HepG2 (cell line): ENCODE data around the gene RARG. TPM values are rescaled to one million over a fixed set of nuclear protein-coding genes. Genes with fewer than 3 reads are reported as not detected.

Source experiments
- ARID2 ChIP-seq: sonication (generic); formaldehyde crosslinking; IDR thresholded peaks from 2 replicates; pipeline ENCODE4 v1.8.1; 2022; ENCODE audit warnings: mild to moderate bottlenecking, missing genetic modification reagents, borderline replicate concordance
- CREB1 ChIP-seq, 2 experiments: fragments of 450-650 bp in 1 of 2; IDR thresholded peaks; 2 replicates each; pipeline ENCODE4 v1.6.1; 2016 to 2017; ENCODE audit warnings: control low read depth in 1 of 2, mild to moderate bottlenecking in 1 of 2, missing compliant biosample characterization in 1 of 2, missing genetic modification characterization in 1 of 2
- FOXK1 ChIP-seq: sonication (generic); formaldehyde crosslinking; IDR thresholded peaks from 2 replicates; pipeline ENCODE4 v1.4.0; 2020; ENCODE audit warnings: low read depth, missing genetic modification reagents, borderline replicate concordance
- KDM2A ChIP-seq: sonication (generic); formaldehyde crosslinking; IDR thresholded peaks from 2 replicates; pipeline ENCODE4 v1.4.0; 2020; ENCODE audit warnings: low read depth, missing genetic modification reagents, borderline replicate concordance
- NFYB ChIP-seq: sonication (generic); formaldehyde crosslinking; IDR thresholded peaks from 2 replicates; pipeline ENCODE4 v1.4.0; 2020; ENCODE audit warnings: missing genetic modification reagents
- RERE ChIP-seq: IDR thresholded peaks from 2 replicates; pipeline ENCODE4 v1.6.1; 2016; ENCODE audit warnings: low read depth, missing genetic modification reagents, missing compliant biosample characterization
- TP53 ChIP-seq: sonication (generic); formaldehyde crosslinking; conservative IDR thresholded peaks from 2 replicates; pipeline ENCODE4 v1.4.0; 2020; ENCODE audit warnings: missing genetic modification reagents
- ZNF501 ChIP-seq: sonication (generic); formaldehyde crosslinking; IDR thresholded peaks from 2 replicates; pipeline ENCODE4 v1.5.1; 2020; ENCODE audit warnings: mild to moderate bottlenecking, moderate library complexity, missing genetic modification reagents
- polyA plus RNA-seq, 8 experiments: library from polyadenylated mRNA; depleted of rRNA in 3 of 8; stranded (reverse) in 7 of 8; unstranded in 1 of 8; fragments of >200 nt; fragmentation: Illumina TruSeq in 4 of 8; extraction: Trizol in 4 of 8; gene quantifications; 2 replicates each; pipeline versions ENCODE4 v1.2.1 to v1.2.3, GENCODE V29; 2011 to 2016; ENCODE audit warnings: low read depth in 4 of 8, missing spikeins in 1 of 8, mixed read lengths in 1 of 8; ENCODE audit not compliant: insufficient read depth in 1 of 8
- total RNA-seq, 5 experiments: library from RNA; depleted of rRNA; stranded (reverse); fragments of >200 nt; fragmentation: Illumina TruSeq; extraction: Trizol; gene quantifications; 2 replicates each; pipeline ENCODE4 v1.2.3, GENCODE V29; 2016; ENCODE audit warnings: low read depth in 1 of 5
- TF ChIP-seq, protein P1 (sequence below): sonication (generic); formaldehyde crosslinking; IDR thresholded peaks from 2 replicates; pipeline ENCODE4 v1.4.0; 2020; ENCODE audit warnings: missing genetic modification reagents
- TF ChIP-seq, protein P2 (sequence below): sonication (generic); formaldehyde crosslinking; IDR thresholded peaks from 2 replicates; pipeline ENCODE4 v1.4.0; 2020; ENCODE audit warnings: low read depth, missing genetic modification reagents
- TF ChIP-seq, protein P3 (sequence below): sonication (generic); formaldehyde crosslinking; IDR thresholded peaks from 2 replicates; pipeline ENCODE4 v1.4.0; 2020; ENCODE audit warnings: missing genetic modification reagents
- TF ChIP-seq, protein P4 (sequence below): sonication (generic); formaldehyde crosslinking; IDR thresholded peaks from 2 replicates; pipeline ENCODE4 v1.5.0; 2020; ENCODE audit warnings: missing genetic modification reagents

RARG gene
- total and polyA plus RNA-seq, 2 of the 13 experiments (the other 11 are each of a cell fraction or from before 2014, with no cell fraction given), result 0.77 to 1.5 TPM

DNA sequence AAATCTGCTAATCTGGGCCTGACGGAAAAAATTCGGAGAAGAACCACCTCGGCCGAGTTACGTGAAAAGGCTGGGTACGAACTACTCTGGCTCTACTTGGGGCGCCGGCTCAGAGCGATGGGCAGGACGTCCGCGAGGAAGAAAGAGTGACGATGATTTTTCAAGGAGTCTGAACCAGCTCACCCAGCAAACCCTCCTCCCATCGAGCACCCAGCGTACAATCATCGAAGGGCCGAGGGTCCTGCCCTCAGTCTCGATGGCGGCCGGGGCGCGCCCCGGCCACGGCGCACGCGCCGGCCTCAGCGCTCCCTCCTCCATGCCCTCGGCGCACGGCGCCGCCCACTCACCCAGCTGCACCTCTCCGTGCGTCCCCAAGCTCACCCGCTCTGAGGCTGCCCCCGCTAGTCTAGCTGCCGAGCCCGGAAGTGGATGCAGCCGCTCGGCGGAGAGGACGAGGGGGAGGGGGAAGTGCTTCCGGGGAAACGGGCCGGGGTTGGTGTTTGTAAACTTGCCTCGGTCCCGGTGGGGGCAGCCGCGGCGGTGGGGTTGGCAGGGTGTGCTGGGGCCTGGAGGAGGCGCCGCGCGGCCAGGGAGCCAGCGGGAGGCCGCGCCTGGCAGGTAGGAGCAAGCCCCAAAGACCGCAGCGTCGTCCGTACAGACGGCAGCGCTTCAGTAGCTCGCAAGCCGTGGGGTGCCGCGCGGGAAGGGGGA is 51.6 kb downstream of the RARG start, which contains the start of the genes CSAD and ZNF740 (continued):
- TF ChIP-seq ARID2 (CRISPR knock-in tag), result peak; percentile 88; the same call in 1 of the 2 replicates
- TF ChIP-seq RERE, result peak; percentile 12; the same call in 1 of the 2 replicates
- TF ChIP-seq FOXK1, result peak; percentile 94
- TF ChIP-seq KDM2A (CRISPR knock-in tag), result peak; percentile 84
- TF ChIP-seq, protein P1, sequence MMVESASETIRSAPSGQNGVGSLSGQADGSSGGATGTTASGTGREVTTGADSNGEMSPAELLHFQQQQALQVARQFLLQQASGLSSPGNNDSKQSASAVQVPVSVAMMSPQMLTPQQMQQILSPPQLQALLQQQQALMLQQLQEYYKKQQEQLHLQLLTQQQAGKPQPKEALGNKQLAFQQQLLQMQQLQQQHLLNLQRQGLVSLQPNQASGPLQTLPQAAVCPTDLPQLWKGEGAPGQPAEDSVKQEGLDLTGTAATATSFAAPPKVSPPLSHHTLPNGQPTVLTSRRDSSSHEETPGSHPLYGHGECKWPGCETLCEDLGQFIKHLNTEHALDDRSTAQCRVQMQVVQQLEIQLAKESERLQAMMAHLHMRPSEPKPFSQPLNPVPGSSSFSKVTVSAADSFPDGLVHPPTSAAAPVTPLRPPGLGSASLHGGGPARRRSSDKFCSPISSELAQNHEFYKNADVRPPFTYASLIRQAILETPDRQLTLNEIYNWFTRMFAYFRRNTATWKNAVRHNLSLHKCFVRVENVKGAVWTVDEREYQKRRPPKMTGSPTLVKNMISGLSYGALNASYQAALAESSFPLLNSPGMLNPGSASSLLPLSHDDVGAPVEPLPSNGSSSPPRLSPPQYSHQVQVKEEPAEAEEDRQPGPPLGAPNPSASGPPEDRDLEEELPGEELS, result peak; percentile 87
- TF ChIP-seq, protein P2, sequence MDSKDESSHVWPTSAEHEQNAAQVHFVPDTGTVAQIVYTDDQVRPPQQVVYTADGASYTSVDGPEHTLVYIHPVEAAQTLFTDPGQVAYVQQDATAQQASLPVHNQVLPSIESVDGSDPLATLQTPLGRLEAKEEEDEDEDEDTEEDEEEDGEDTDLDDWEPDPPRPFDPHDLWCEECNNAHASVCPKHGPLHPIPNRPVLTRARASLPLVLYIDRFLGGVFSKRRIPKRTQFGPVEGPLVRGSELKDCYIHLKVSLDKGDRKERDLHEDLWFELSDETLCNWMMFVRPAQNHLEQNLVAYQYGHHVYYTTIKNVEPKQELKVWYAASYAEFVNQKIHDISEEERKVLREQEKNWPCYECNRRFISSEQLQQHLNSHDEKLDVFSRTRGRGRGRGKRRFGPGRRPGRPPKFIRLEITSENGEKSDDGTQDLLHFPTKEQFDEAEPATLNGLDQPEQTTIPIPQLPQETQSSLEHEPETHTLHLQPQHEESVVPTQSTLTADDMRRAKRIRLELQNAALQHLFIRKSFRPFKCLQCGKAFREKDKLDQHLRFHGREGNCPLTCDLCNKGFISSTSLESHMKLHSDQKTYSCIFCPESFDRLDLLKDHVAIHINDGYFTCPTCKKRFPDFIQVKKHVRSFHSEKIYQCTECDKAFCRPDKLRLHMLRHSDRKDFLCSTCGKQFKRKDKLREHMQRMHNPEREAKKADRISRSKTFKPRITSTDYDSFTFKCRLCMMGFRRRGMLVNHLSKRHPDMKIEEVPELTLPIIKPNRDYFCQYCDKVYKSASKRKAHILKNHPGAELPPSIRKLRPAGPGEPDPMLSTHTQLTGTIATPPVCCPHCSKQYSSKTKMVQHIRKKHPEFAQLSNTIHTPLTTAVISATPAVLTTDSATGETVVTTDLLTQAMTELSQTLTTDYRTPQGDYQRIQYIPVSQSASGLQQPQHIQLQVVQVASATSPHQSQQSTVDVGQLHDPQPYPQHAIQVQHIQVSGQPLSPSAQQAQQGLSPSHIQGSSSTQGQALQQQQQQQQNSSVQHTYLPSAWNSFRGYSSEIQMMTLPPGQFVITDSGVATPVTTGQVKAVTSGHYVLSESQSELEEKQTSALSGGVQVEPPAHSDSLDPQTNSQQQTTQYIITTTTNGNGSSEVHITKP (CRISPR knock-in tag), result peak; percentile 67; the same call in 1 of the 2 replicates
- peak; percentile 26; the same call in 1 of the 2 replicates for TF ChIP-seq NFYB (CRISPR knock-in tag)
- TF ChIP-seq CREB1 (IDR thresholded peaks at IDR 0.05), result 0 out of 2 replicates have a peak, but pooled peaks have one; percentile 2
- TF ChIP-seq CREB1 (CRISPR knock-in tag; IDR thresholded peaks at IDR 0.05), result no peak
- no peak for TF ChIP-seq TP53 (CRISPR knock-in tag)
- peak; percentile 79 for TF ChIP-seq ZNF501 (CRISPR knock-in tag)
- TF ChIP-seq, protein P3, sequence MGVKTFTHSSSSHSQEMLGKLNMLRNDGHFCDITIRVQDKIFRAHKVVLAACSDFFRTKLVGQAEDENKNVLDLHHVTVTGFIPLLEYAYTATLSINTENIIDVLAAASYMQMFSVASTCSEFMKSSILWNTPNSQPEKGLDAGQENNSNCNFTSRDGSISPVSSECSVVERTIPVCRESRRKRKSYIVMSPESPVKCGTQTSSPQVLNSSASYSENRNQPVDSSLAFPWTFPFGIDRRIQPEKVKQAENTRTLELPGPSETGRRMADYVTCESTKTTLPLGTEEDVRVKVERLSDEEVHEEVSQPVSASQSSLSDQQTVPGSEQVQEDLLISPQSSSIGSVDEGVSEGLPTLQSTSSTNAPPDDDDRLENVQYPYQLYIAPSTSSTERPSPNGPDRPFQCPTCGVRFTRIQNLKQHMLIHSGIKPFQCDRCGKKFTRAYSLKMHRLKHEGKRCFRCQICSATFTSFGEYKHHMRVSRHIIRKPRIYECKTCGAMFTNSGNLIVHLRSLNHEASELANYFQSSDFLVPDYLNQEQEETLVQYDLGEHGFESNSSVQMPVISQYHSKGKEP (CRISPR knock-in tag), result 0 out of 2 replicates have a peak, but pooled peaks have one; percentile 67
- TF ChIP-seq, protein P4, sequence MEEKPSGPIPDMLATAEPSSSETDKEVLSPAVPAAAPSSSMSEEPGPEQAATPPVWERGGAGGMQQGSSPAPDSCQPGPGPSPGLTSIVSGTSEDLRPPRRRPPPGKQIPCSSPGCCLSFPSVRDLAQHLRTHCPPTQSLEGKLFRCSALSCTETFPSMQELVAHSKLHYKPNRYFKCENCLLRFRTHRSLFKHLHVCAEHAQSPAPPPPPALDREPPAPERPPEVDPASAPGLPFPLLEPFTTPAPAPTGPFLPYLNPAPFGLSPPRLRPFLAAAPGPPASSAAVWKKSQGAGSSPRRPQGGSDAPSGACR (CRISPR knock-in tag), result 0 out of 2 replicates have a peak, but pooled peaks have one; percentile 9
